Hepatocyte (in vitro differentiated cells): Measurements from ENCODE around the gene BRD2. TPM values are rescaled to one million over a fixed set of nuclear protein-coding genes. Genes with fewer than 3 reads are reported as not detected.

Experiments used
- DNase-seq: peaks from one replicate; pipeline ENCODE4 v3.0.0-alpha.2; 2016; ENCODE audit warnings: low spot score
- H2AFZ ChIP-seq: fragments of 200-600 bp; sonication (generic); 2 replicates; pipeline ENCODE4 v1.6.0; 2016; ENCODE audit warnings: antibody characterized with exemption, mild to moderate bottlenecking
- H3K27ac ChIP-seq: fragments of 200-600 bp; sonication (generic); 2 replicates; pipeline ENCODE4 v1.5.1; 2016; ENCODE audit warnings: mild to moderate bottlenecking
- H3K27me3 ChIP-seq: fragments of 200-600 bp; sonication (generic); 2 replicates; pipeline ENCODE4 v1.6.1; 2016
- H3K36me3 ChIP-seq: fragments of 200-600 bp; sonication (generic); replicated peaks from 2 replicates; pipeline ENCODE4 v1.5.1; 2016; ENCODE audit warnings: low read depth; ENCODE audit not compliant: insufficient read depth
- H3K4me1 ChIP-seq: fragments of 200-600 bp; sonication (generic); 2 replicates; pipeline ENCODE4 v1.5.1; 2016; ENCODE audit warnings: mild to moderate bottlenecking, moderate library complexity; ENCODE audit not compliant: insufficient read depth
- H3K4me2 ChIP-seq: fragments of 200-600 bp; sonication (generic); 2 replicates; pipeline ENCODE4 v1.6.0; 2016
- H3K4me3 ChIP-seq: fragments of 200-600 bp; sonication (generic); 2 replicates; pipeline ENCODE4 v1.5.1; 2016; ENCODE audit warnings: mild to moderate bottlenecking
- H3K79me2 ChIP-seq: fragments of 200-600 bp; sonication (generic); 2 replicates; pipeline ENCODE4 v1.6.0; 2017; ENCODE audit warnings: mild to moderate bottlenecking
- H3K9me2 ChIP-seq: fragments of 200-600 bp; sonication (generic); replicated peaks from 2 replicates; pipeline ENCODE4 v1.6.0; 2017; ENCODE audit warnings: mild to moderate bottlenecking; ENCODE audit not compliant: insufficient read depth
- H3K9me3 ChIP-seq: fragments of 200-600 bp; sonication (generic); 2 replicates; pipeline ENCODE4 v1.5.1; 2016; ENCODE audit warnings: low read depth, mild to moderate bottlenecking
- H4K20me1 ChIP-seq: fragments of 200-600 bp; sonication (generic); 2 replicates; pipeline ENCODE4 v1.6.0; 2016; ENCODE audit warnings: mild to moderate bottlenecking; ENCODE audit not compliant: insufficient read depth, poor library complexity, severe bottlenecking
- EZH2 ChIP-seq: fragments of 200-600 bp; sonication (generic); IDR thresholded peaks from 2 replicates; pipeline ENCODE4 v1.6.1; 2016; ENCODE audit warnings: antibody characterized with exemption, mild to moderate bottlenecking, borderline replicate concordance
- EZH2phosphoT487 ChIP-seq: fragments of 200-600 bp; sonication (generic); IDR thresholded peaks from one replicate; pipeline ENCODE4 v1.6.1; 2018; ENCODE audit warnings: antibody characterized with exemption, mild to moderate bottlenecking, low read depth, moderate library complexity; ENCODE audit not compliant: unreplicated experiment, severe bottlenecking
- WGBS: methylation state at CpG from one replicate; pipeline ENCODE4 v1.1.6; 2016; ENCODE audit warnings: low lambda C conversion rate; ENCODE audit errors: missing lambda C conversion rate; 5-methylcytosine and 5-hydroxymethylcytosine counted together
- polyA plus RNA-seq: library from polyadenylated mRNA; unstranded; fragments of >200 nt; fragmentation: Nextera tagmentation; extraction: Ambion mirVana; gene quantifications from 2 replicates; pipeline ENCODE4 v1.2.1, GENCODE V29; 2016
- total RNA-seq: library from RNA; depleted of rRNA; stranded (reverse); fragments of >200 nt; gene quantifications from 2 replicates; pipeline ENCODE4 v1.2.3, GENCODE V29; 2014
- TF ChIP-seq, protein P1 (sequence below): fragments of 200-600 bp; sonication (generic); IDR thresholded peaks from 2 replicates; pipeline ENCODE4 v1.5.1; 2016; ENCODE audit warnings: antibody characterized with exemption, mild to moderate bottlenecking; ENCODE audit not compliant: poor library complexity

Gene BRD2
- total and polyA plus RNA-seq, 2 experiments from 2014 or later: 106 to 133 TPM

GRCh38 chr6:32974016-32974333 is 5.6 kb downstream of the BRD2 start:
- peak overlapping the region; percentile 92 for H3K4me2 ChIP-seq
- H3K27ac ChIP-seq: peak overlapping the region; percentile 59
- TF ChIP-seq EZH2phosphoT487 (no peak), EZH2 (no peak)
- TF ChIP-seq, protein P1, sequence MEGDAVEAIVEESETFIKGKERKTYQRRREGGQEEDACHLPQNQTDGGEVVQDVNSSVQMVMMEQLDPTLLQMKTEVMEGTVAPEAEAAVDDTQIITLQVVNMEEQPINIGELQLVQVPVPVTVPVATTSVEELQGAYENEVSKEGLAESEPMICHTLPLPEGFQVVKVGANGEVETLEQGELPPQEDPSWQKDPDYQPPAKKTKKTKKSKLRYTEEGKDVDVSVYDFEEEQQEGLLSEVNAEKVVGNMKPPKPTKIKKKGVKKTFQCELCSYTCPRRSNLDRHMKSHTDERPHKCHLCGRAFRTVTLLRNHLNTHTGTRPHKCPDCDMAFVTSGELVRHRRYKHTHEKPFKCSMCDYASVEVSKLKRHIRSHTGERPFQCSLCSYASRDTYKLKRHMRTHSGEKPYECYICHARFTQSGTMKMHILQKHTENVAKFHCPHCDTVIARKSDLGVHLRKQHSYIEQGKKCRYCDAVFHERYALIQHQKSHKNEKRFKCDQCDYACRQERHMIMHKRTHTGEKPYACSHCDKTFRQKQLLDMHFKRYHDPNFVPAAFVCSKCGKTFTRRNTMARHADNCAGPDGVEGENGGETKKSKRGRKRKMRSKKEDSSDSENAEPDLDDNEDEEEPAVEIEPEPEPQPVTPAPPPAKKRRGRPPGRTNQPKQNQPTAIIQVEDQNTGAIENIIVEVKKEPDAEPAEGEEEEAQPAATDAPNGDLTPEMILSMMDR: no peak
- 0% methylated on average over 4 of the region's 4 CpGs for WGBS
- peaks cover 67% of the 10 kb centered on the region for H4K20me1 ChIP-seq
- H3K4me1 ChIP-seq: peaks cover 32% of the 10 kb centered on the region
- no peaks in the 10 kb centered on the region for H3K36me3 ChIP-seq
- DNase-seq: peak; percentile 29
- peak overlapping the region; percentile 44 for H3K4me3 ChIP-seq
- H3K9me2 ChIP-seq: no peaks in the 10 kb centered on the region
- H3K79me2 ChIP-seq: peaks cover 85% of the 10 kb centered on the region
- no peak overlapping the region for H2AFZ ChIP-seq
- H3K9me3 ChIP-seq: no peaks in the 10 kb centered on the region
- H3K27me3 ChIP-seq: no peaks in the 10 kb centered on the region

DNA sequence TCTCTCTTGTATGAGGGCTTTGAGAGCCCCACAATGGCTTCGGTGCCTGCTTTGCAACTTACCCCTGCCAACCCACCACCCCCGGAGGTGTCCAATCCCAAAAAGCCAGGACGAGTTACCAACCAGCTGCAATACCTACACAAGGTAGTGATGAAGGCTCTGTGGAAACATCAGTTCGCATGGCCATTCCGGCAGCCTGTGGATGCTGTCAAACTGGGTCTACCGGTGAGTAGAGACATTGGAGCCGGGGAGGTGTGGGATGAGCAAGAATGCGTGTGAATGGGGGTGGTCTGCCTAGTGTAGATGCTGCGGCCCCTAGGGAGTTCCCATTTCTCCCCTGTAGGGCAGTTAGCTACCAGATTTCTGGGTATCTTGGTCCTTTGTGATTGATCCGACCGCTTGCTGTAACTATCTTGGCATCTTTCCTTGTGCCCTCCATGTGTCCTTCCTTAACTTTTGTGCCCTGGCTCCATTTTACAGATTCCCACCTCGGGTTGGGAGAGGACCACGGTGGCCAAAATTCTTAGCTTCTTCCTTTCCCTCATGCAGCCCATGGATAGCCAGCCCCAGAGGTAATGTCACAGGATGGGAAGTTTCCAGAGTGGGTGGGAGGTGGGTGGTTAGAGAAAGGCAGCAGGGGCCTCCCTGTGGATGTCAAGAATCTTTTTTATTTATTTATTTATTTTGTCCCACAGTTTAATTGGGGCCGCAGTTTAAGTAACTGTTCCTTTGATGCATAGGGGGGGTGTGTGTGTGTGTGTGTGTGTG is 6.3 kb downstream of the BRD2 start:
- 12% methylated on average over 14 of the region's 14 CpGs for WGBS
- H3K4me3 ChIP-seq: peak overlapping the region; percentile 44
- H3K9me3 ChIP-seq: no peaks in the 10 kb centered on the region
- H3K9me2 ChIP-seq: no peaks in the 10 kb centered on the region
- peaks cover 5% of the 10 kb centered on the region for H3K36me3 ChIP-seq
- peaks cover 85% of the 10 kb centered on the region for H3K79me2 ChIP-seq
- no peak overlapping the region for H3K27ac ChIP-seq
- no peak overlapping the region for H2AFZ ChIP-seq
- no peak for TF ChIP-seq EZH2phosphoT487
- TF ChIP-seq EZH2: no peak
- TF ChIP-seq, protein P1: no peak
- H3K4me1 ChIP-seq: peaks cover 32% of the 10 kb centered on the region
- H4K20me1 ChIP-seq: peaks cover 75% of the 10 kb centered on the region
- peak overlapping the region; percentile 92 for H3K4me2 ChIP-seq
- no peak for DNase-seq
- no peaks in the 10 kb centered on the region for H3K27me3 ChIP-seq

- Histone ChIP-seq H4K20me1 (peaks cover 86% of the 10 kb centered on the region), H3K79me2 (peaks cover 87% of the 10 kb centered on the region), H3K36me3 (peaks cover 11% of the 10 kb centered on the region), H3K9me3 (no peaks in the 10 kb centered on the region), H3K9me2 (no peaks in the 10 kb centered on the region), H3K4me2 (peak overlapping the region; percentile 92), H3K4me1 (peaks cover 34% of the 10 kb centered on the region), H2AFZ (no peak overlapping the region), H3K27me3 (no peaks in the 10 kb centered on the region), H3K4me3 (no peak overlapping the region), H3K27ac (no peak overlapping the region)
- no peak for DNase-seq
- TF ChIP-seq EZH2phosphoT487 (no peak), EZH2 (no peak)
- TF ChIP-seq, protein P1: no peak
- 80% methylated on average over 2 of the region's 2 CpGs for WGBS
These were observed 7.5 kb downstream of the BRD2 start for GRCh38 chr6:32975886-32976285.
